OCI-M2 (cell line): Measurements from ENCODE around the gene TPRA1.
"Not testable (repeated sequence)": the region's sequence is repeated elsewhere in the genome, so short reads cannot be mapped to it uniquely, and the experiment has no call there.

Experiments
- DNase-seq: peaks from one replicate; lab custom pipeline; 2025; ENCODE audit not compliant: unreplicated experiment; lab: John Stamatoyannopoulos, UW

Gene TPRA1

DNA sequence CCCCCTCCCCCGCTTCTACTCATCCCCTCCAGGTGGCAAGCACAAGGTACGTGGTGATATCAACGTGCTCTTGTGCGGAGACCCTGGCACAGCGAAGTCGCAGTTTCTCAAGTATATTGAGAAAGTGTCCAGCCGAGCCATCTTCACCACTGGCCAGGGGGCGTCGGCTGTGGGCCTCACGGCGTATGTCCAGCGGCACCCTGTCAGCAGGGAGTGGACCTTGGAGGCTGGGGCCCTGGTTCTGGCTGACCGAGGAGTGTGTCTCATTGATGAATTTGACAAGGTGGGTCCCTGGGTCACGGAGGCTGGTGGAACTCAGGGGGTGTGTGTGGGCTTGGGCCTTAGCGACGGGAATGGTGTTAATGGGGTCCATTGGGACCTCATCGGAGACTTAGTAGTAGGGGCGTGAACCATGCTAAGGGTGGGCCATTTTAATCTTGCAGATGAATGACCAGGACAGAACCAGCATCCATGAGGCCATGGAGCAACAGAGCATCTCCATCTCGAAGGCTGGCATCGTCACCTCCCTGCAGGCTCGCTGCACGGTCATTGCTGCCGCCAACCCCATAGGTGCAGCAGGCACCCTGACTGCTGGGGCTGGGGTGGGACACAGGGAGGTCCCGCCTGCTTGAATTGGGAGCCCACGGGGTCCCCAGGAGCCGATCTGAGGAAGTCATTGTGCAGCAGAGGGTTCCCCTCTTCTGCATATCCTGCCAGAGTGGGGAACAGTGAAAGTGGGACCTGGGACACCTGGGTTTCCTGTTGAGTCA, 26.5 kb upstream of the TPRA1 start:
- DNase-seq: no peak

DNA sequence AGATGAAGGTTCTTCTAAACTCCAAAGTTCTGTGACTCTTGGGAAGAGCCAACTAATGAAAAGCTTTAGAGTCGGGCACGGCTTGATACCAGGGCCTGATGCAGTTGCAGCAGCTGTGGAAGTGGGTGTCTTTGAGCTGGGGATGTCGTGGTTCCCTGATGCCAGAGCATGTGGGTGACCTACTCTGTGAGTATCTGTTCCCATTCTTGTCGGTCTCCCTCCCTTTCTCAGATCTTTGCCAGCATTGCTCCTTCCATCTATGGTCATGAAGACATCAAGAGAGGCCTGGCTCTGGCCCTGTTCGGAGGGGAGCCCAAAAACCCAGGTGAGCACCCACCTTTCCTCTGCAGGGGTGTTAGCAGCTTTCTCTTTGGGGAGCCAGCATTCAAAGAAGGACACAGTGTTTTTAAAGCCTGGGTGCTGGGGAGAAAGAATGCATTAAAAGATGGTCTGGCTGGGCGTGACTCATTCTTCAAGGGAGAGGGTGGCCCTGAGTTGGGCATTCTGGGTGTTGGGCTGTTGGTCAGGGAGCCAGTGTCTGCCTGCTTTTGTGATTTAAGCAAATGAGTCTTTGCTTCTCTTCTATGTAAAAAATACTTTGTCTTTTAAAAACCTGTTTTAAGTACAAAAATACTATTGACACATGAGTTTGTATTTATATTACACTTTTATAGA, 25.2 kb upstream of the TPRA1 start:
- no peak for DNase-seq

GRCh38 chr3:127614928-127615589, 24.5 kb upstream of the TPRA1 start:
- no peak for DNase-seq

DNA sequence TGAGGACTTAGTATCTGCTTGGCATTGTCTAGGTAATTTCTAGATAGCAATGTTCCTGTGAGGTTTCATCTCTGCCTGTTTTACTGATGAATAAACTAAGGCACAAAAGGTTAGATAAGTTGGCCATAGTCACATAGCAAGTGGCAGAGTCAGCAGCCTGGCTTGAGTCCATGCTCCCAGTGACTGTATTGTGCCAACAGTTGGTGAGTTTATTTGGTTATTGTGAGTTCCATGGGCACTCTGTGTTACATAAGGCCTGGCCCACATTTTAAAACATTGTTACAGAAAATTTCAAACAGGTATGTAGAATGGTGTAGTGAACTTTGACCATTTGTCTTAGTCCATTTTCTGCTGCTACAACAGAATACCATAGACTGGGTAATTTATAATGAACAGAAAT, 22.9 kb upstream of the TPRA1 start:
- DNase-seq: no peak

GRCh38 chr3:127612966-127613365, 22.4 kb upstream of the TPRA1 start:
- no peak for DNase-seq

- DNase-seq: no peak
Observed at GRCh38 chr3:127611251-127611650, 20.7 kb upstream of the TPRA1 start.

GRCh38 chr3:127610105-127610504, 19.6 kb upstream of the TPRA1 start:
- no peak for DNase-seq

GRCh38 chr3:127608362-127608718, 17.8 kb upstream of the TPRA1 start:
- DNase-seq: no peak

DNA sequence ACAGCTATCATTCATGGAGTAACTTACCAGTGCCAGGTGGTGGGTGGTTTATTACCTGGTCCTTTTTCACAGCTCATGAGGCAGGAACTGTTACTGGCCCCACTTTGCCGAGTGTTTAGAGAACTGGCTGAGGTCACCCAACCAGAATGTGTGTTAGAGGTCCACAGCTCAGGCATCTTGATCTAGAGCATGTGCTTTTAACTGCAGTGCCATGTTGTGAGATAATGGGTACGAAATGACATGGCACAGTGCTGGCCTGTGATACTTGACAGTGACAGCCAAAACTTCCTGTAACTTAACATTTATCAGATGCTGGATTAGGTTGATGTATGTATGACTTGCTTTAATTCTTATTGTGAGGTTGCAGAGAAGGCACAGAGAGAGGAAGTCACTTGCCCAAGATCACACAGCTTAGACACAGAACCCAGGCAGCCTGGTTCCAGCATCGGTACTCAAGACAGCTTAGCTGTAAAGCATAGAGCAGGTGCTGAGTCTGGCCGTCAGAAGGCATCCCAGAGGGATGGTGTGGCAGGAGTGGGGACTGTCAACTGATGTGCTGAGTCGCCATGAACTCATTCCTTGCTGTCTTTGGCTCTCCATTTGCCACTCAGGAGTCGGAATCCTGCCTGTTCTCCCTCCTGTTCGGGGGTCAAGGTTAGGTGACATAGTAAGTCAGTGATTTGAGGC, 17.3 kb upstream of the TPRA1 start:
- no peak for DNase-seq

DNA sequence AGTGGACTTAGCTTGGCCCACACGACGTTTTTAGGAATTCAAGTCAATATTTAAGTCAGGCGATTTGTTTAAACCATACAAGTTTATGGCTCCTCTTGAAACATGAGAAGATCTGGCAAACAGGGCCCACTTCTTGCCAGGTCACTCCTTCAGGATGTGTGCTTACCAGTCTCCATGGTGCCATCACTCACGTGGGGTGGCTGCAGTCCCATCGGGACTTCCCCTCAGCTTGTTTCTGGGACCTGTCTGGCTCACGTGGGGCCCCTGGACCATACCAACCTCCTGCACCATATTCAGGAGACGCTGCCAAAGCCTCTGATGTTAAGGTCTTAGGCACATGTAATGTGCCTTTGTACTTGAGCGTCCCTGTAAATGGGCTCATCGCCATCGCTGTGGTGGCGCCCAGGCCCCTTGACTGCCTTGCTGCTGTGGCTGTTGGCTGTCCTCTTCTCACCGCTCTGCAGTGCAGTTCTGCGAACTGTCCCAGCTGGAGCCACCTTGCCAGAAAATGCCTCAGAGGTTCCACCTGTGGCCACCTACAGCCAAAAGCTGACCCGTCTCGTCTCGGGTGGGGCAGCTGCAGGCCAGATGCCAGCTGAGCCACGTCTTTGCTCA, 16.6 kb upstream of the TPRA1 start:
- no peak for DNase-seq

- DNase-seq: no peak
Observed at GRCh38 chr3:127606086-127606805, 15.7 kb upstream of the TPRA1 start.

DNA sequence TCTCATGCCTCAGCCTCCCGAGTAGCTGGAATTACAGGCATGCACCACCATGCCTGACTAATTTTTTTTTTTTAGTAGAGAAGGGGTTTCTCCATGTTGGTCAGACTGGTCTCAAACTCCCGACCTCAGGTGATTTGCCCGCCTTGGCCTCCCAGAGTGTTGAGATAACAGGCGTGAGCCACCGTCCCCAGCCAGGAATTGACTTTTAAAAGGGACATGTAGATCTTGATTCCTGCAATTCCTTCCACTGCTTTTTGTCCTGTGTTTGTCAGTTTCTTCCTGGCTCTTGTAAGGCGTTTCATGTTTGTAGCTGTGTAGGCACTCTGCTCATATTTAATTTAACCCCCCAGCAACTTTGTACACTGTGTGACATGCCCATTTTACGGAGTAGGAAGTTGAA, 15.0 kb upstream of the TPRA1 start:
- DNase-seq: not testable (repeated sequence)

- DNase-seq: no peak
Observed at GRCh38 chr3:127604546-127605165, 14.1 kb upstream of the TPRA1 start.

- no peak for DNase-seq
Observed at GRCh38 chr3:127604035-127604434, 13.5 kb upstream of the TPRA1 start.

DNA sequence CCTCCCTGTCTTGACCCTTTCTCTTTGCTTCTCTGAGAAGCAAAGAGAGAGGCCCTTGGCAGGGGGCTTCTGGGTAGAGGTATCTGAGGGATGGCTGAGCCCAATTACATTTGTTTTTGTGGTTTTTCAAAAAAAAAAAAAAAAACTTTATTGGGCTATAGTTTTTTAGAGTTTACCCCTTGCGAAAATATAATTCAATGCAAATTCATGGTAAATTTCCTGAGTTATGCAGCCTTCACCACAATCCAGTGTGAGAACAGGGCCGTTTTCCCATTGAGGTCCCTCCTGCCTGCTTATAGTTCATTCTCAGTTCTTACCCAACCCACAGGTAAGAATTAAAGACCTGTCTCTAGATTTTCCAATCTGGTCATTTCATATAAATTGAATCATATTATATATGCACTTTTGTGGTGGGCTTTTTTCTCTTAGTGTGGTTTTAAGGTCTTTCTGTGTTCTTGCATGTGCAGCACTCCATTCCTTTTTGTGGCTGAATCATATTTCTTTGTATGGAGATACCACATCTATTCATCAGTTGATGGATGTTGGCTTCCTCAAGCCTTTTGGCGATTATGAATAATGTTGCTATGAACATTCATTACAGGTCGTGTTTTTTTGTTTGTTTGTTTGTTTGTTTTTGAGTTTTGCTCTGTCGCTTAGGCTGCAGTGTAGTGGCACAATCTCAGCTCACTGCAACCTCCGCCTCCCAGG, 10.4 kb upstream of the TPRA1 start:
- no peak for DNase-seq

- DNase-seq: no peak
Observed at GRCh38 chr3:127598841-127599570, 8.5 kb upstream of the TPRA1 start.

- no peak for DNase-seq
Observed at GRCh38 chr3:127597020-127597771, 6.7 kb upstream of the TPRA1 start.

- no peak for DNase-seq
Observed at GRCh38 chr3:127595303-127595702, 4.8 kb upstream of the TPRA1 start.
